ENCODE measurements around the gene MSRB2. TPM values are rescaled to one million over a fixed set of nuclear protein-coding genes. Genes with fewer than 3 reads are reported as not detected.

The MSRB2 gene
- total and polyA plus RNA-seq, 2 of the 4 experiments (the other 2 are of a cell fraction) = 10.6 to 20.1 TPM

GRCh38 chr10:23096802-23097549 is 1.6 kb downstream of the MSRB2 start:
- peaks cover 3% of the 10 kb centered on the region; the same call in 1 of the 2 replicates for H3K9me3 ChIP-seq (ENCODE audit: control insufficient read depth, insufficient read depth, low read length)
- ChIA-PET CTCF (interaction anchor here (0.9 kb wide), 1 partner anchor 17 kb away, joined by 3 read pairs; no protein-coding TSS in a partner anchor), POLR2A (ENCODE audit: unreplicated experiment) (no interaction called here)
- H2AK5ac ChIP-seq (ENCODE audit: low read depth, low read length) = no peak overlapping the region
- peaks cover 5% of the 10 kb centered on the region; the same call in 1 of the 2 replicates for H3K4me1 ChIP-seq (ENCODE audit: control insufficient read depth, insufficient read depth, low read length)
- H3K9ac ChIP-seq (ENCODE audit: low read depth, low read length) = 0 out of 2 replicates have a peak overlapping the region, but pooled peaks have one; percentile 10
- H2AFZ ChIP-seq (replicated peaks; ENCODE audit: low read length, poor library complexity) = no peak overlapping the region
- peak; percentile 70 for DNase-seq
- H3K23ac ChIP-seq (ENCODE audit: low read depth, low read length) = peak overlapping the region; percentile 68
- H2BK120ac ChIP-seq (ENCODE audit: low read depth, low read length) = no peak overlapping the region
- peak overlapping the region; percentile 47; the same call in 1 of the 2 replicates for H3K14ac ChIP-seq (replicated peaks; ENCODE audit: low read depth, low read length)
- H3K36me3 ChIP-seq (ENCODE audit: control insufficient read depth, insufficient read depth, low read length) = no peaks in the 10 kb centered on the region
- H3K79me1 ChIP-seq (ENCODE audit: low read depth in 1 of 2, low read length in 2 of 2) = peaks cover 18 to 37% of the 10 kb centered on the region in 2 experiments
- H2BK20ac ChIP-seq (ENCODE audit: low read depth, low read length) = no peak overlapping the region
- H2AK9ac ChIP-seq (replicated peaks; ENCODE audit: low read depth, low read length, poor library complexity) = no peak overlapping the region
- in situ Hi-C loops (cut with MboI; ENCODE audit: low sequenced_read_pairs) = no loop called here
- dilution Hi-C loops (cut with HindIII; ENCODE audit: low sequenced_read_pairs, unreplicated experiment) = no loop called here
- H2BK15ac ChIP-seq (ENCODE audit: low read depth, low read length) = no peak overlapping the region
- H4K20me1 ChIP-seq (ENCODE audit: insufficient read depth, low read length) = no peaks in the 10 kb centered on the region
- no peak for ATAC-seq (ENCODE audit: low read depth)
- peak overlapping the region; percentile 30 for H2BK5ac ChIP-seq (ENCODE audit: low read depth, low read length, poor library complexity, severe bottlenecking)
- 0% methylated on average over 1 of the region's 8 CpGs; no CpG with 5 or more reads in 1 of the 2 experiments for WGBS, 2 experiments (ENCODE audit: extremely low coverage in 2 of 2, insufficient read length in 1 of 2)
- intact Hi-C loops (cut with micrococcal nuclease) = no loop called here
- peak overlapping the region; percentile 59; the same call in 1 of the 2 replicates for H3K27ac ChIP-seq (ENCODE audit: insufficient read depth, low read length)
- H3K56ac ChIP-seq (ENCODE audit: extremely low read depth, insufficient read depth, low read length) = no peak overlapping the region
- TF ChIP-seq CEBPB (IDR thresholded peaks at IDR 0.05; ENCODE audit: low read depth, low read length) (peak; percentile 70), NFE2L2 (IDR thresholded peaks at IDR 0.05; ENCODE audit: low read depth, low read length) (no peak)
- no peak overlapping the region for H4K91ac ChIP-seq (ENCODE audit: insufficient read depth, low read depth, low read length)
- peak overlapping the region; percentile 74 for H3K18ac ChIP-seq (ENCODE audit: low read depth, low read length)
- peak overlapping the region; percentile 99 for H3K4me2 ChIP-seq (ENCODE audit: low read depth, low read length)
- peak overlapping the region; percentile 37 for H3K4ac ChIP-seq (ENCODE audit: low read depth, low read length)
- H3K27me3 ChIP-seq (ENCODE audit: control insufficient read depth, insufficient read depth, low read length) = no peaks in the 10 kb centered on the region
- H3K9me1 ChIP-seq (ENCODE audit: insufficient read depth, low read length) = peaks cover 6% of the 10 kb centered on the region; the same call in 1 of the 2 replicates
- BruUV-seq (replicated peaks) = no TSS peak
- peak overlapping the region in 1 of 2 experiments; percentile 46; a peak in 1 of 4 replicates for H4K8ac ChIP-seq (ENCODE audit: low read depth in 2 of 2, low read length in 2 of 2)
- H3K4me3 ChIP-seq (ENCODE audit: insufficient read depth, low read depth, low read length) = peak overlapping the region; percentile 100; the same call in 1 of the 2 replicates
- peak overlapping the region; percentile 98 for H4K5ac ChIP-seq (ENCODE audit: low read depth, low read length)
